Adipocyte (in vitro differentiated cells): ENCODE measurements around the gene TMEM35B.
"Not testable (repeated sequence)": the region's sequence is repeated elsewhere in the genome, so short reads cannot be mapped to it uniquely, and the experiment has no call there.

Experiments used
- DNase-seq: peaks from one replicate; pipeline ENCODE4 v3.0.0-alpha.2; 2015; ENCODE audit warnings: low read depth
- H3K27me3 ChIP-seq: replicated peaks from 2 replicates; pipeline ENCODE4 v1.7.0; 2013; ENCODE audit warnings: mild to moderate bottlenecking, low read length, moderate library complexity; ENCODE audit not compliant: control insufficient read depth, insufficient read depth
- H3K36me3 ChIP-seq: 2 replicates; pipeline ENCODE4 v1.7.0; 2013; ENCODE audit warnings: low read length, mild to moderate bottlenecking, moderate library complexity; ENCODE audit not compliant: control insufficient read depth, insufficient read depth, severe bottlenecking
- H3K4me1 ChIP-seq: 2 replicates; pipeline ENCODE4 v1.7.0; 2013; ENCODE audit warnings: mild to moderate bottlenecking, low read length, moderate library complexity; ENCODE audit not compliant: control insufficient read depth, insufficient read depth
- H3K4me3 ChIP-seq: 2 replicates; pipeline ENCODE4 v1.7.0; 2013; ENCODE audit warnings: mild to moderate bottlenecking, low read length, moderate library complexity
- H3K9ac ChIP-seq: 2 replicates; pipeline ENCODE4 v1.7.0; 2013; ENCODE audit warnings: mild to moderate bottlenecking, low read length, moderate library complexity
- H3K9me3 ChIP-seq: 2 replicates; pipeline ENCODE4 v1.7.0; 2013; ENCODE audit warnings: mild to moderate bottlenecking, low read length, moderate library complexity; ENCODE audit not compliant: control insufficient read depth

TMEM35B gene

DNA sequence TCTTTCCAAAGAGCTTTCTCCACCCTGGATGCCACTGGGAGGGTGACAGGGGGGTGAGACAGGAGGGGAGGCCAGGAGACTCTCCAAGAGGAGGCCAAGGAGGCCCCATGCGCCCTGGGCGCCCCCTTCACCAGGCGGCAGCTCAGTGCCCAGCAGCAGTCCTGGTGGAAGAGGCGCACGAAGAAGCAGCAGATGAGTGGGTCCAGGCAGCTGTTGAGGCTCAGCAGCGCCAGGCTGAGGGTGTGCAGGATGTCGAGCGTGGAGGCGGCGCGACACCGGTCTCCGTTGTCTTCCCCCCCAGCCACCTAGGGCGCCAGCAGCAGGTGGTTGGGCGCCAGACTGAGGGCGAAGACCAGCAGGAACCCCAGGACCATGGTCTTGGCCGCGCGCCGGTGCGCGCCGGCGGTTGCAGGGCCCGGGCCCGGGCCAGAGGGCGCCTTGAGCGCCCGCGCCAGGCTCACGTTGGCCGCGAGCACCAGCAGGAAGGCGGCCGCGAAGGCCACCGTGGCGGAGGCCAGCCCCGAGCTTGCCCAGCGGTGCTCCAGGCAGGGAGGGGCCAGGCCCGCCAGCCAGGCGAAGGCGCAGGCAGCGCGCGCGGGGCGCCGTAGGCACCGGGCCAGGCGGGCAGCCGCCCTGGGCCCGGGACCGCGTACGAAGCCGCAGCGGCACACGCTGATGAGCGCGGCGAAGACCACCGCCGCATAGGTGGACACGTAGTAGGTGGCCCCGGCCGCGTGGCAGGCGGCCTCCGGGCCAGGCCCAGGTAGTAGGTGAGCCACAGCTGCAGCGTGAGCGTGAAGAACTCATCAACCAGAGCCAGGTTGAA is 8.6 kb downstream of the TMEM35B start:
- Histone ChIP-seq H3K27me3 (no peaks in the 10 kb centered on the region), H3K4me3 (no peak overlapping the region), H3K36me3 (no peaks in the 10 kb centered on the region), H3K9ac (no peak overlapping the region), H3K4me1 (peaks cover 3% of the 10 kb centered on the region), H3K9me3 (no peaks in the 10 kb centered on the region)
- DNase-seq: no peak

DNA sequence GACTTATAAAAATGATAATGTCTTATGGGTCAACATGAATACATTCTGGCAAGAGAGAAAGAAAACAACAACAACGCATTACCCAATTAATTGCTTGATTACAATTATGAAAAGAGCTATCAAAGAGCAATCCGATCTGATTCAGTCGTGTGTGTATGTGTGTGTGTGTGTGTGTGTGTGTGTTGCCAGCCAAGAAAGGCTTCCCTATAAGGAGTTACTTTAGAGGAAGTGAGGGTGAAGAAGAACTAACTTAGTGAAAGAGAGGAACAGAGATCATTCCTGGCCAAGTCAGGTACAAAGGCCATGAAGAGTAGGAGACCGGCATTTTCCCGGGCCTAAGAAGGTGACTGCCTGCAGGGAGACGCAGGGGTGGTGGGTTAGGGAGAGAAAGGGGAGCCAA is 9.4 kb downstream of the TMEM35B start:
- no peaks in the 10 kb centered on the region for H3K27me3 ChIP-seq
- no peak overlapping the region for H3K4me3 ChIP-seq
- no peaks in the 10 kb centered on the region for H3K9me3 ChIP-seq
- no peaks in the 10 kb centered on the region for H3K36me3 ChIP-seq
- H3K9ac ChIP-seq: no peak overlapping the region
- no peak for DNase-seq
- peaks cover 3% of the 10 kb centered on the region for H3K4me1 ChIP-seq

DNA sequence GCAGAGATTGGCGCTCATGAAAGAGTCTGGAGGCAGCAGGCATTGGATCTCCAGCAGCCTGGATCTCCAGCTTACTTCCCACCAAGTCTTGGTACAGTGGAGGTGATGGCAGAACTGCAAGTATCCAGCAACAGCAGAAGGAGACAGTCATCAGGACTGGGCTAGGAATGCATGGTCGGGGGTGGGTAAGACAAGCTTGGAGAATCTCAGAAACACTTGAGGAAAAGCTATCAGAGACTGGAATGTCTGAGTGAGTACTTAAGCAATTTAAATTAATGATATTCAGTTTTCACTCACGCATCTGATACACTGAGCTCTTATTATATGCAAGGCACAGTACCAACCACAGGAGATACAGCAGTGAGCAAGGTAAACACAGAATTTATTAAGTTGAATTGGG is 9.8 kb downstream of the TMEM35B start:
- Histone ChIP-seq H3K27me3 (no peaks in the 10 kb centered on the region), H3K4me3 (no peak overlapping the region), H3K36me3 (no peaks in the 10 kb centered on the region), H3K9me3 (no peaks in the 10 kb centered on the region), H3K4me1 (peaks cover under 1% of the 10 kb centered on the region), H3K9ac (no peak overlapping the region)
- no peak for DNase-seq

DNA sequence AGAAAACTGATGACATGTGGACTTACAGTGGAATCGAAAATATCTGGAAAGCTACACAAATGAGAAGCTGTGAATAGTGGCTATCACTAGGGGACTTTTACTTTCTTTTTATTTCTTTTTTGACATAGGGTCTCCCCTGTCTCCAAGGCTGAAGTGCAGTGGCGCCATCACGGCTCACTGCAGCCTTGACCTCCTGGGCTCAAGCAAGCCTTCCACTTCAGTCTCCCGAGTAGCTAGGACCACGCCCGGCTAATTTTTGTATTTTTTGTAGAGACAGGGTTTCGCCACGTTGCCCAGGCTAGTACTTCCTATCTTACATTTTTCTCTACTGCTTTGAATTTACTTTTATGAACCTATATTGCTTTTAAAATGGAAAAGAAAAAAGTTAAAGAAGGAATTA is 10.5 kb downstream of the TMEM35B start:
- Histone ChIP-seq H3K9ac (no peak overlapping the region), H3K27me3 (no peaks in the 10 kb centered on the region), H3K4me1 (no peaks in the 10 kb centered on the region), H3K36me3 (no peaks in the 10 kb centered on the region), H3K9me3 (no peaks in the 10 kb centered on the region), H3K4me3 (no peak overlapping the region)
- DNase-seq: no peak

DNA sequence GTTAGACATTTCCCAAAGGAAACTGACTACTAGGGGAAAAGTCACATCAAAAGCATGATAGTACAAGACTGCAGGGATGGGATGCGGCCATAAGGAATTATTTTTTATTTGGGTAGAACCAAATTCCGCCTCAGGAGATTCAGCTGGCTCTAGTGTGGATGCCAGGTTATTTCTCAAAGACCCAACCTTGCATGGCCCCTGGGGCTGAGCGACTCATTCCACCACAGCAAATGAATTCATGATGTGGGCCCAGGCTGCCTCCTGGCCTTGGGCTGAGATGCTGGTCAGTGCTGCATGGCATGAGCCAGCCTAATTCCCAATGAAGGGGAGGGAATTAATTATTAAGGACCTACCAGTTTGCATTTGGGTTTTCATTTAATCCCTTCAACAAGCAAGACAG is 11.8 kb downstream of the TMEM35B start:
- no peaks in the 10 kb centered on the region for H3K4me1 ChIP-seq
- H3K27me3 ChIP-seq: no peaks in the 10 kb centered on the region
- no peaks in the 10 kb centered on the region for H3K9me3 ChIP-seq
- DNase-seq: no peak
- H3K36me3 ChIP-seq: no peaks in the 10 kb centered on the region
- no peak overlapping the region for H3K9ac ChIP-seq
- no peak overlapping the region for H3K4me3 ChIP-seq

DNA sequence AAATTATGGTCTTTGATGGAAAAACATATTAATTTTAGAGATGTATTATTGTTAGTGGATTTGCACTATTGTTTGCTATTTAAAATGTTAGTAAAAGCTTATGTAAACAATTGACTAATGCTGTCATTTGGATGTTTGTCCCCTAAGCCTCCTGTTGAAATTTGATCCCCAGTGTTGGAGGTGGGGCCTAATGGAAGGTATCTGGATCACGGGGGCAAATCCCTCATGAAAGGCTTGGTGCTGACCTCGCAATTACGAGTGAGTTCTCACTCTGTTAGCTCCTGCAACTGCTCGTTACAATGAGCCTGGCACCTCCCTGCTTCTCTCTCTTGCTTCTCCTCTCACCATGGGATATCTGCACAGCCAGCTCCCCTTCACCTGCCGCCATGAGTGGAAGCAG is 14.3 kb downstream of the TMEM35B start:
- H3K9me3 ChIP-seq: no peaks in the 10 kb centered on the region
- no peaks in the 10 kb centered on the region for H3K27me3 ChIP-seq
- no peaks in the 10 kb centered on the region for H3K4me1 ChIP-seq
- H3K4me3 ChIP-seq: no peak overlapping the region
- no peak overlapping the region for H3K9ac ChIP-seq
- H3K36me3 ChIP-seq: no peaks in the 10 kb centered on the region
- no peak for DNase-seq

DNA sequence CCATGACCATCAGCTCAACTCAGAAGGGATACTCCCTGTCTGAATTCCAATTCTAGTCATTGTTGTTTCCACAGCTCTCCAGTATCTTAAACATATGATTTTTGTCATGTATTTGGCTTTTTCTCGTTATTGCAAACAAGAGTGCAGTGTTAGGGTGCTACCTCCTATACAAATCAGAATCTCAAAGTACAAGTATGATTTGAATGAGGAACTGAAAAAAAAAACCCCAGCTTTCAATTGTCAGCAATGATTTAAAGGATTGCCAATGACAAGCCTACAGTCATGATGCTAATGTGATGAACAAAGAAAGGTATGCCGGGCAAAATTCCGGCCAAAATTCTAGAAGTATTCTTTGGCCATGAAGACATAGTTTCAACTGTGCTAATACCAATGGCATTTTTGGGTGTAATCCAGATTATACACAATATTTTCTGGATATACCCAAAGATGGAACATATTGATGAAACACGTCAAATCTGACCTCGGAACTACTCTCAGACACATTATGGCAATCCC is 14.9 kb downstream of the TMEM35B start:
- H3K9me3 ChIP-seq: no peaks in the 10 kb centered on the region
- H3K4me1 ChIP-seq: no peaks in the 10 kb centered on the region
- no peaks in the 10 kb centered on the region for H3K27me3 ChIP-seq
- DNase-seq: no peak
- H3K36me3 ChIP-seq: no peaks in the 10 kb centered on the region
- H3K9ac ChIP-seq: no peak overlapping the region
- H3K4me3 ChIP-seq: no peak overlapping the region

DNA sequence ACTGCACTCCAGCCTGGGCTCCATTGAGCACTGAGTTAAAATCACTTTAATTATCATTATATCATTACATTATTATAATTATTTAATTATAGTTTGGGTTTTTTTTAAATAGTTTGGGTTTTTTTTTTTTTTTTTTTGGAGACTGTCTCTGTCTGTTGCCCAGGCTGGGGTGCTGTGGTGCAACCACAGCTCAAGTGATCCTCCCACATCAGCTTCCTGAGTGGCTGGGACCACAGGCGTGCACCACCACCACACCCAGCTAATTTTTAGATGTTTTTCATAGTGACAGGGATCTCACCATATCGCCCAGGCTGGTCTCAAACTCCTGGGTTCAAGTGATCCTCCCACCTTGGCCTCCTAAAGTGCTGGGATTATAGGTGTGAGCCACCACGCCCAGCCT is 16.9 kb downstream of the TMEM35B start:
- H3K9ac ChIP-seq, DNase-seq, H3K9me3 ChIP-seq, H3K36me3 ChIP-seq, H3K4me1 ChIP-seq, H3K4me3 ChIP-seq, H3K27me3 ChIP-seq: not testable (repeated sequence)

DNA sequence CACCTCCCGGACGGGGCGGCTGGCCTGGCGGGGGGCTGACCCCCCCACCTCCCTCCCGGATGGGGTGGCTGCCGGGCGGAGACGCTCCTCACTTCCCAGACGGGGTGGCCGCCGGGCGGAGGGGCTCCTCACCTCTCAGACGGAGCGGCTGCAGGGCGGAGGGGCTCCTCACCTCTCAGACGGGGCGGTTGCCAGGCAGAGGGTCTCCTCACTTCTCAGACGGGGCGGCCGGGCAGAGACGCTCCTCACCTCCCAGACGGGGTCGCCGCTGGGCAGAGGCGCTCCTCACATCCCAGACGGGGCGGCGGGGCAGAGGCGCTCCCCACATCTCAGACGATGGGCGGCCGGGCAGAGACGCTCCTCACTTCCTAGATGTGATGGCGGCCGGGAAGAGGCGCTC is 17.5 kb downstream of the TMEM35B start:
- not testable (repeated sequence) for H3K4me3 ChIP-seq, H3K36me3 ChIP-seq, H3K27me3 ChIP-seq, DNase-seq, H3K9ac ChIP-seq, H3K4me1 ChIP-seq, H3K9me3 ChIP-seq

DNA sequence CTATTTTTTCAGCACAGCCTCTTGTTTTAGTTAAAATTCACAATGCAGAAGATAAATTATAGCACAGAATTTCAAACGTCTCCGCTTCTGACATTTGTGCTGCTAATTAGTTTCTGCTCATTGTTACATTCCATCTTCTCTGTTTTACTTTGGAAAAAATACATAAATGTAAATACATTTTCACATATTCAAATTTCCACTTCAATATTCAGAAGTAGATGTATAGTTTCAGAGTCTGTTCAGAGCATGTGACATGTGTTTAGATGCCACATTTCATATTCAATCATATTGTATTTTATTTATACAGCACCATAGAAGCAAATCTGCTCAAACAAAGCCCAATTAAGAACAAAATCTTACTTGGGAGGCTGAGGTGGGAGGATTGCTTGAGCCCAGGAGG is 19.6 kb downstream of the TMEM35B start:
- H3K9me3 ChIP-seq: no peaks in the 10 kb centered on the region
- no peaks in the 10 kb centered on the region for H3K4me1 ChIP-seq

DNA sequence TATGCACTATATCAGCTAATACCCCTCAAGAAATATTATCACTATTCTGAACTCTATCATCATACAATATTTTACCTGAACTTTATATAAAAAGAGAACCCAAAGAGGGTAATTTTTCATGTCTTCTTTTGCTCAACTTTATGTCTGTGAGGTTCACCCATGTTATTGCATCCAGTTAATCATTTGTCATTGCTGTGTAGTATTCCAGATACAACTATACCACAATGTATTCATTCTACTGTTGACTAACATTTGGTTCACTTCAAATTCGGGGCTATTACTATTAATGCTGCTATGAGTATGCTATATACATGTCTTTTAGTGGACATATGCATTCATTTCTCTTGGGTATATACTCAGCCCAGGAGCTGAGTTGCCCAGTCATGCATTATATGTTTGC is 34.7 kb downstream of the TMEM35B start:
- Histone ChIP-seq H3K27me3 (peaks cover 6% of the 10 kb centered on the region), H3K9ac (no peak overlapping the region), H3K36me3 (no peaks in the 10 kb centered on the region), H3K4me1 (no peaks in the 10 kb centered on the region), H3K9me3 (no peaks in the 10 kb centered on the region), H3K4me3 (no peak overlapping the region)
- no peak for DNase-seq

More for the DNA sequence above, 19.6 kb downstream of the TMEM35B start:
- no peaks in the 10 kb centered on the region for H3K36me3 ChIP-seq
- no peaks in the 10 kb centered on the region for H3K27me3 ChIP-seq
- no peak overlapping the region for H3K4me3 ChIP-seq
- H3K9ac ChIP-seq: no peak overlapping the region
- no peak for DNase-seq

DNA sequence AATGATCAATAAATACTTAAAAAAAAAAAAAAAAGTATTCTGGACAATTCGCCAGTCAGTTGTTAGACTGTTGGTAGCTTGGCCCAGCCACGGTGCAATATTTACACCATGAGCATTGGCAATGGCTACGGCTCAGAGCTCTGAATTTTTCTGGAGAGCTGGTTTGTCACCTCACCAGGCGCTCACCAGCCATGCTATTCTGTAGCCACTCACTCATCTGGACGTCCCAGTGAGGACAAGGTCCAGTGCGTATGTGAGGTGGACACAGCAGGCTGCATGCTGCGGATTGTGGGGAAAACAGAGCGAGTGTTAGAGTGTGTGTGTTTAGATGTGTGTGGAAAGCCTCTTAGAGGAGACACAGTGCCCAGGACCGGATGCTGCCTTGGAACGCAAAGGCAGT is 36.4 kb downstream of the TMEM35B start:
- not testable (repeated sequence) for H3K36me3 ChIP-seq, H3K27me3 ChIP-seq, H3K4me3 ChIP-seq, DNase-seq, H3K9me3 ChIP-seq, H3K9ac ChIP-seq, H3K4me1 ChIP-seq
